ENCODE measurements around the gene ASNS.
"Not testable (repeated sequence)": the region's sequence is repeated elsewhere in the genome, so short reads cannot be mapped to it uniquely, and the experiment has no call there.

Gene ASNS

GRCh38 chr7:97872025-97872669 lies at the start of gene ASNS:
TSS of gene ASNS (minus strand) at chr7:97872408. CDS start at chr7:97869156, 3,252 bp downstream.
- H3K36me3 ChIP-seq (replicated peaks) = peaks cover 26% of the 10 kb centered on the region
- in situ Hi-C loops (cut with MboI; ENCODE audit: low sequenced_read_pairs) = no loop called here
- no peaks in the 10 kb centered on the region for H3K9me3 ChIP-seq
- peak; percentile 91 to 96 for DNase-seq (ENCODE audit: low spot score in 2 of 2)
- H3K27me3 ChIP-seq (ENCODE audit: low read depth) = no peaks in the 10 kb centered on the region
- H3K4me1 ChIP-seq = peaks cover 14% of the 10 kb centered on the region
- peak within 1 kb of the TSS; percentile 81 for H3K4me3 ChIP-seq

- H3K27me3 ChIP-seq (ENCODE audit: low read depth); H3K36me3 ChIP-seq (replicated peaks); DNase-seq (ENCODE audit: low spot score in 2 of 2); H3K9me3 ChIP-seq; H3K4me1 ChIP-seq; in situ Hi-C loops (cut with MboI; ENCODE audit: low sequenced_read_pairs); H3K4me3 ChIP-seq: not testable (repeated sequence)
Measured at GRCh38 chr7:97921254-97921653, 49.0 kb upstream of the ASNS start.

GRCh38 chr7:97915267-97915666 lies 43.1 kb upstream of the ASNS start:
- not testable (repeated sequence) for H3K36me3 ChIP-seq (replicated peaks); H3K4me1 ChIP-seq

GRCh38 chr7:97912294-97912693 lies 40.1 kb upstream of the ASNS start:
- H3K27me3 ChIP-seq (ENCODE audit: low read depth); H3K9me3 ChIP-seq; H3K4me3 ChIP-seq; H3K4me1 ChIP-seq; H3K36me3 ChIP-seq (replicated peaks); DNase-seq (ENCODE audit: low spot score in 2 of 2); in situ Hi-C loops (cut with MboI; ENCODE audit: low sequenced_read_pairs): not testable (repeated sequence)

More at GRCh38 chr7:97915267-97915666, 43.1 kb upstream of the ASNS start:
- in situ Hi-C loops (cut with MboI; ENCODE audit: low sequenced_read_pairs); H3K9me3 ChIP-seq; H3K4me3 ChIP-seq; DNase-seq (ENCODE audit: low spot score in 2 of 2); H3K27me3 ChIP-seq (ENCODE audit: low read depth): not testable (repeated sequence)

GRCh38 chr7:97896893-97897292 lies 24.7 kb upstream of the ASNS start:
- H3K9me3 ChIP-seq; H3K4me1 ChIP-seq; H3K36me3 ChIP-seq (replicated peaks); H3K4me3 ChIP-seq; DNase-seq (ENCODE audit: low spot score in 2 of 2); in situ Hi-C loops (cut with MboI; ENCODE audit: low sequenced_read_pairs); H3K27me3 ChIP-seq (ENCODE audit: low read depth): not testable (repeated sequence)

GRCh38 chr7:97891721-97892120 lies 19.5 kb upstream of the ASNS start:
- DNase-seq (ENCODE audit: low spot score in 2 of 2); H3K4me1 ChIP-seq; H3K4me3 ChIP-seq; H3K27me3 ChIP-seq (ENCODE audit: low read depth); in situ Hi-C loops (cut with MboI; ENCODE audit: low sequenced_read_pairs); H3K36me3 ChIP-seq (replicated peaks); H3K9me3 ChIP-seq: not testable (repeated sequence)

- DNase-seq (ENCODE audit: low spot score in 2 of 2); H3K9me3 ChIP-seq; H3K4me1 ChIP-seq; H3K36me3 ChIP-seq (replicated peaks); H3K27me3 ChIP-seq (ENCODE audit: low read depth); in situ Hi-C loops (cut with MboI; ENCODE audit: low sequenced_read_pairs); H3K4me3 ChIP-seq: not testable (repeated sequence)
Measured at GRCh38 chr7:97879527-97879926, 7.3 kb upstream of the ASNS start.

GRCh38 chr7:97874894-97875293 lies 2.7 kb upstream of the ASNS start:
- H3K4me3 ChIP-seq; H3K27me3 ChIP-seq (ENCODE audit: low read depth); DNase-seq (ENCODE audit: low spot score in 2 of 2); in situ Hi-C loops (cut with MboI; ENCODE audit: low sequenced_read_pairs); H3K36me3 ChIP-seq (replicated peaks); H3K9me3 ChIP-seq: not testable (repeated sequence)
- peaks cover 13% of the 10 kb centered on the region for H3K4me1 ChIP-seq

- Histone ChIP-seq H3K4me3 (no peak overlapping the region), H3K4me1 (peaks cover 14% of the 10 kb centered on the region), H3K27me3 (ENCODE audit: low read depth) (no peaks in the 10 kb centered on the region), H3K36me3 (replicated peaks) (peaks cover 13% of the 10 kb centered on the region), H3K9me3 (no peaks in the 10 kb centered on the region)
- DNase-seq (ENCODE audit: low spot score in 2 of 2) = no peak
- in situ Hi-C loops (cut with MboI; ENCODE audit: low sequenced_read_pairs) = no loop called here
Measured at GRCh38 chr7:97873606-97874005, 1.4 kb upstream of the ASNS start.

- no peaks in the 10 kb centered on the region for H3K9me3 ChIP-seq
- H3K4me3 ChIP-seq = peak overlapping the region; percentile 81
- peaks cover 26% of the 10 kb centered on the region for H3K36me3 ChIP-seq (replicated peaks)
- peak in 1 of 2 experiments; percentile 37 for DNase-seq (ENCODE audit: low spot score in 2 of 2)
- H3K4me1 ChIP-seq = peaks cover 14% of the 10 kb centered on the region
- H3K27me3 ChIP-seq (ENCODE audit: low read depth) = no peaks in the 10 kb centered on the region
- in situ Hi-C loops (cut with MboI; ENCODE audit: low sequenced_read_pairs) = no loop called here
Measured at GRCh38 chr7:97871659-97872024, 566 bp downstream of the ASNS start.

- in situ Hi-C loops (cut with MboI; ENCODE audit: low sequenced_read_pairs) = no loop called here
Measured at GRCh38 chr7:97868788-97869187, 3.4 kb downstream of the ASNS start.

GRCh38 chr7:97868314-97868713 lies 3.9 kb downstream of the ASNS start:
- H3K27me3 ChIP-seq (ENCODE audit: low read depth) = no peaks in the 10 kb centered on the region
- peaks cover 51% of the 10 kb centered on the region for H3K36me3 ChIP-seq (replicated peaks)
- H3K9me3 ChIP-seq = no peaks in the 10 kb centered on the region
- no peak overlapping the region for H3K4me3 ChIP-seq
- DNase-seq (ENCODE audit: low spot score in 2 of 2) = no peak
- peaks cover 26% of the 10 kb centered on the region for H3K4me1 ChIP-seq
- in situ Hi-C loops (cut with MboI; ENCODE audit: low sequenced_read_pairs) = no loop called here

More at GRCh38 chr7:97868788-97869187, 3.4 kb downstream of the ASNS start:
- Histone ChIP-seq H3K27me3 (ENCODE audit: low read depth) (no peaks in the 10 kb centered on the region), H3K4me3 (no peak overlapping the region), H3K4me1 (peaks cover 26% of the 10 kb centered on the region), H3K9me3 (no peaks in the 10 kb centered on the region), H3K36me3 (replicated peaks) (peaks cover 46% of the 10 kb centered on the region)
- DNase-seq (ENCODE audit: low spot score in 2 of 2) = no peak

GRCh38 chr7:97865104-97865503 lies 7.1 kb downstream of the ASNS start:
- H3K9me3 ChIP-seq = no peaks in the 10 kb centered on the region
- H3K27me3 ChIP-seq (ENCODE audit: low read depth) = no peaks in the 10 kb centered on the region
- peaks cover 64% of the 10 kb centered on the region for H3K36me3 ChIP-seq (replicated peaks)
- in situ Hi-C loops (cut with MboI; ENCODE audit: low sequenced_read_pairs) = no loop called here
- no peak overlapping the region for H3K4me3 ChIP-seq
- no peak for DNase-seq (ENCODE audit: low spot score in 2 of 2)
- peaks cover 15% of the 10 kb centered on the region for H3K4me1 ChIP-seq

GRCh38 chr7:97859606-97860204 lies 12.5 kb downstream of the ASNS start:
- H3K9me3 ChIP-seq = no peaks in the 10 kb centered on the region
- no peak for DNase-seq (ENCODE audit: low spot score in 2 of 2)
- H3K27me3 ChIP-seq (ENCODE audit: low read depth) = no peaks in the 10 kb centered on the region
- H3K36me3 ChIP-seq (replicated peaks) = peaks cover 74% of the 10 kb centered on the region
- no peak overlapping the region for H3K4me3 ChIP-seq
- in situ Hi-C loops (cut with MboI; ENCODE audit: low sequenced_read_pairs) = no loop called here
- H3K4me1 ChIP-seq = peaks cover 10% of the 10 kb centered on the region

GRCh38 chr7:97858221-97858620 lies 14.0 kb downstream of the ASNS start:
- Histone ChIP-seq H3K4me1 (no peaks in the 10 kb centered on the region), H3K4me3 (no peak overlapping the region), H3K27me3 (ENCODE audit: low read depth) (no peaks in the 10 kb centered on the region), H3K36me3 (replicated peaks) (peaks cover 74% of the 10 kb centered on the region), H3K9me3 (no peaks in the 10 kb centered on the region)
- in situ Hi-C loops (cut with MboI; ENCODE audit: low sequenced_read_pairs) = no loop called here
- no peak for DNase-seq (ENCODE audit: low spot score in 2 of 2)
